Measurements from ENCODE around the gene IGF2BP2.
"Not testable (repeated sequence)": the region's sequence is repeated elsewhere in the genome, so short reads cannot be mapped to it uniquely, and the experiment has no call there.

IGF2BP2 gene

DNA sequence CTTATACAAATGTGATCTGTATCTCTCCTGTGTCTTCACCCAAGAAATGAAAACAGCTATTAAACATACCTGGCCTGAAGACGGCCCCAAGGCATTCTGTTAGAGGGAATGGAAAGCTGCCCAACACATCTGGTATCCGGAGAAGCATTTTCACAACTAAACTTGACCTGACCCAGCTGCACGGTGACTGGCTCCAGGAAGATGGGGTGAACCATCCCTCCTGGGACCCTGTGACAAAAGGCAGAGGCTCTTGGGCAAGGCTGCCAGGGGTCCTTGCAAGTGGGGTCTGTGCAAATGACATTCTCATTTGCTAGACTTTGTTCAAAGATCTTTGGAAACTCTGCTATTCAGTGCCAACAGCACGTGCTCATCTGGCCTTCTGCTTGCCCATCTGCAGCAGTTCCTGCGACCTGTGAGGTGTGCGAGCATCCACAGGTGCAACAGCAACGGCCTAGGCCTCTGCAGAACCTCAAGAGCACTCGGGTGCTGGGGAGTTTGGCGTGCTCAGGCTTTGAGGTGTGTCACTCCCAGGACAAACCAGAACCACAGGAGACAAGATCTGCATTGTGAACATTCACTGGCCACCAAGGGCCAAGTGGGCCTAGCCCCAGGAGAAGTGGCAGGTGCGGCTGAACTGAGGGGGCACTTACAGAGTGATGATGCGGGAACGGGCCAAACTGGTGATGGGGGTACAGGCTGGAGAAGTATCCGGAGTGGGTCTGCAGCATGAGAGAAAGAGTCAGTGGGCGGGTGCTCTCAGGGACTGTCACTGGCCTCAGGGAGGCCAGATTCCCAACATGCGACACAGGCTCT lies 166.9 kb downstream of the IGF2BP2 start:
- DNase-seq, result no peak

DNA sequence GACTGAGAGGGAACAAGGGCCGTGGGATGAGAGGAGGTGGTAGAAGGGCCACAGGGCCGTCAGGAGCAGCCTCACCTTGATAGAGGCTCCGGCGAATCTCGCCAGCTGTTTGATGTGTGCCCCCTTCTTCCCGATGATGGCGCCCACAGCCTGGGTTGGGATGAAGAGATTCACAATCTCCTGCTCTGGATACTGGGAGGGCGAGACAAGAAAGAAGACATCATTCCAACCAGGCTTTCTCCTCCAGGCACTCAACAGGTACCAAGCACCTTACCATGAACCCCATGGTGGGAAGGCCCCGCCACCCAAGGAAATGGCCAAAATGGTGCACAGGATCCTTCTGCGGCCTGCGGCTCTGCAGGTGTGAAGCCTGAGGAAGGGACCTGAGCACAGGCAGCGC lies 167.6 kb downstream of the IGF2BP2 start:
- no peak for DNase-seq

DNA sequence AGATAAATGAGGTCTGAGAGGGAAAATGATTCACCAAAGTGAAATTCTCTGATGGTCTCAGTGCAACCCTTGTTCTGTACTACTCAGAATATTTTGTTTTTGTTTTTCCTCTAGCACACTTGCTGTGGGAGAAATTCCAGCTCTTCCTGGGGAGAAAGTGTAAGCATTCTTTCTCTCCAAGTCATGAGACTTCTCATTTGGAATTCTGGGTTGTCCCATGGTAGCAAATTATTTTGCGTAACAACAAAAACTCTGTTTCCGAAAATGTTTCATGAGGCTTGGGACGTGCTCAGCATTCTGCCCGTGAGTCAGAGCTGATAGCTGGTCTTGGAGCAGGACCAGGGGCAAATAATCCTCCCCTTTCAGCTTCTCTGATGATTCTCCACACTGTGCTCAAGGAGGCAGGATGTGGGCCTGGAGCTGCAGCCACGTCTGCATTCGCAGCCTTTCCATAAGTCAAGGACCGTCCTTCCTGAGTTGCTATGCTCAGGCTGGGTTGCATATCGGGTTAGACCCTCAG lies 168.5 kb downstream of the IGF2BP2 start:
- no peak for DNase-seq

DNA sequence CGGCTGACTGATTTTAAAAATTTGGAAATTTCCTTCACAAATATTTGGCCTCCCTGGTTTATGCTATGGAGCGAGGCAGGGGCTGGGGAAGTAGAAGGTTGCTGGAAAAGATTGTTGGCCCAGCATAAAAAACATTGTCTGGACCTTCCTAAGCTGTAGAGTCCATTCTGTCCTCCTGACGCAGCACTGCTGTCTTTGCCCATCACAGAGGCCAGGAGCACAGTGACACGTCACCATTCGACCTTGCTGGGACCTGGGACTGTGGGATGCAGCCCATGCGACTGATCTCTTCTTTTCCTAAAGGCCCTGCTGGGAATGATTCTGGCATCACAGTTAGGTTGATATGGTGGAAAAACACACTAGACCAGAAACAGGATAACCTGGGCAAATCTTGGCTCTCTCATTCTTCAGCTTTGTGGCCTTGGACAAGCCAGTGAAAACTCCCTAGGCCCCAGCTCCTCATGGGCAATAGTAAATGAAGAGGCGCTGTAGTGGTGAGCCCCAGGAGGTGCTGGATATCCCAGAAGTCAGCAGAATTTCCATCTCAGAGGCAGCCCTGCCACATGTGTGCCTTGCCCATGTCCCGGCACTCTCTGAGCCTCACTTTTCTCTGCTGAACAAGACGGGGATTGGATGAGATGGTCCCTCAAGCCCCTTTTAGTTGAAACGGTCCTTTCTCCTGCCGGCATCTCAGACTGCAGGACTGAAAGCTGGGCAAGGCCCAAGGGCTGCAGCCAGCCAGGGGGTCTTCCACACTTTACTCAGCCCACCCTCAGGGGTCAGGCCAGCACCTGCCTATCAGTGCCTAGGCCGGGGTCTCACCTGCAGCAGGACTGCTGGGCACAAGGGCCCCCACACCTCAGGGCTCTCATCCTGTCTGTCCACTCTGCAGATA lies 169.2 kb downstream of the IGF2BP2 start:
- no peak for DNase-seq

DNA sequence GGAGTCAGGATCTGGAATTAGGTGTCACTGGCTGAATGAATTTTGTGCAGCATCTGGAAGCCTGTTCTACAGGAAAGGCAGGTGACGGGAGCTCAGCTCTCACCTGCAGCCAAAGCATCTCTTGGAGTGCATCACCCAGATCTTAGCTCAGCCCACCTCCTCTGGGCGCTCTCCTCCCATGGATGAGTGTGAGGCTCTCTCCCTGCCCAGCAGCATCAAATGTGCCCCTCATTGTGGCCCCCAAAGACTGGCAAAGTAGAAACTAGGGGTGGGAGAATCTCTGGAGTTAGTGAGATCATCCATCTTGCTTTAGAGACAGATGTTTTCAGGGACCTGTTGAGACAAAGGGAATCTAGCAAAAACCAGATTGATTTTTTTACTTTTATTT lies 170.1 kb downstream of the IGF2BP2 start:
- no peak for DNase-seq

DNA sequence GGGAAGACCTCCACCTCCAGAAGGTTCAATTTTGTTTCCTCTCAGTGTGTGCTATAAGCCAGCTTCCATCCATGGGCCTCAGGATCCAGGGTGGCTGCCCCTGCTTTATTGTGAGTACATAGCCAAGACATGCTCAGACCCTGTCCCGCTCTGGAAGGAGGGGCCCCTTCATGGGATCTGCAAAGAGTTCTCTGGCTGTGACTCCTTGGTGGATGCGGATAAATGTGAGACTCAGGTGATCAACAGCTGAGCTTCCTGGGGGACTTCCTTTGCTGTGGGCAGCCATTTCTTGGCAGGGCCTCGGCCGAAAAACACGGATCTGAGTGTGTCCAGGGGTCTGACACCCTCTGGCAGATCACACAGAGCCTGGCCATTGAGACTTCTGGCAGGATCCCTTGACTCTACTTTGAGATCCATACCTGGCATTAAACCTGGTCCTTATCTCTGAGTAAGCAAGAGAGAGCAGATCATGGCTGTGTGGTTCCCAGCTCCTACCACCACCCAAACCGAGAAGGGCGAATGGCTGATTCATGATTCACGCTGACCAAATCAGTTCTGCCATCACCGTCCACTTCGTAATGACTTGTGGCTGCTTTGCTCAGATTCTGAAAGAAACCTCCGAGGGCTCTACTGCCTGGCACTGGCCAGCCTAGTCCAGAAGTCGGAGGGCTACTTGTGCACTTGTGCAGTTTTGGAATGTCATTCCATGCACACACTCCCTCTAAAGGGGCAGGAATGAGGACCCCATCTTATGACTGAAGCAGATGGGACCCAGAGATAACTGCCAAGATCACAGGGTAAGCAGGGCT lies 170.7 kb downstream of the IGF2BP2 start:
- no peak for DNase-seq

DNA sequence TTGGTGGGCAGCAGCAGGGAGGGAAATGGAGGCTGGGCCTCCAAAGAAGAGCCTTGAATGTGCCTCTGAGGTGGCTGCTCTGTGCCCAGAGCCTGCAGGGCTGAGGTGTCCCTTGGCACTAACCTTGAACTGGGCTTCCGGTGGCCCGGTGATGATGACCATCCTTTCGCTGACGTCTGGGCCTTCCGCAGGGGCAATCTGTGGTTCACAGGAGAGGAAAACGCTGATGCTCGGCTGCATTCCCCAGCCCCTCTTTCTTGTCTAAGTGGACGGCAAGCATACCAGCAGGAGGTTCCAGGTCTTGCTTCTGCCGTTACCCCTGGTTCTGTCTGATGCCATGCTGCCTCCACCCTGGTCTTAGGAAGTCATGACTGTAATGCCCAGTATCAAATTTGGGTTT lies 172.9 kb downstream of the IGF2BP2 start:
- DNase-seq, result no peak

DNA sequence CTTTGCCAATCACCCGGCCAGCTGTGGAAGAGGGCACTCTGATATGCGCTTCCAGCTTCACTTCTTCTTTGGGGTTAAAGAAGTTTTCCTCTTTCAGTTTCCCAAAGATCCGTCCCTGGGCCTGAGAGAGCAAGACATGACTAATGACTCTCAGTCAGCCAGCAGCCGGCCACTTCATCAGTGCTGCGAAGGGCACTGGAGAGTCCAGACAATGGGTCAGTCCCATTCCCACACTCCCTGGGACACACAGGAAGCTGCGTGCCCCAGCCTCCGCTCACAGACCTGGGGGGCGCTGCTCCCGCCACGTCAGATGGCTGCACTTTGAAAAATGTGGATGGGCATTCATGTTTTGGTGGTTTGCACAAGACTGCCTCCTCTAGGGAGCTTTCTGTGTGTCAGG lies 175.4 kb downstream of the IGF2BP2 start:
- no peak for DNase-seq

DNA sequence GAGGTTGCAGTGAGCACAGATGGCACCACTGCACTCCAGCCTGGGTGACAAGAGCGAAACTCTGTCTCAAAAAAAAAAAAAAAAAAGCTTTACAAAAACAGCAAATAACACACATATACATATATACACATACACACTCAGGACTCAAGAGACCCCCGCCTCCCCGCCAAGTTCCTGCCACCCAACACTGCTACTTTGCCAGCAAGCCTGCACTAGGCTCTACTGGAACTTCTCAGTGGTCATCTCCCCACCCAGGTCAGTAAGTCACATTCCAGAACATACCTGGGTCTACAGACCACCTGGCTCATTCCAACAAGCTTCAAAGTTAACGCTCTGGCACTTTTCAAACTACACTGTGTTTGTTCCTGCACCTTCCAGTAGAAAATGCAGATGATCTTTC lies 176.4 kb downstream of the IGF2BP2 start:
- no peak for DNase-seq

DNA sequence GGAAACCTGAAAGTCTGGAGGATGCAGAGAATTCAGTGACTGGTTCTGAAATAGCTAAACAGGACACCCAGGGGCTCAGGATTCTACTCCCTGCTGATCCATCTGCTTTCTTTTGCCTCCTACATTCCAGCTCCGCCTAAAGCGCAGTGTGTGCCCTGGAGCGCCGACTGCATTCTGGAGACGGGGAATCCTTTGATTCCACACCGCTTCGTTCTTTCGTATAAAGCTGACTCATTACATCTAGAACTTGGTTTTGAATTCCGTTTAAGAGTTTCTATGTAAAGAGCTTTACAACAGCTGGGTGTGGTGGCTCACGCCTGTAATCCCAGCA lies 177.0 kb downstream of the IGF2BP2 start:
- DNase-seq, result no peak

DNA sequence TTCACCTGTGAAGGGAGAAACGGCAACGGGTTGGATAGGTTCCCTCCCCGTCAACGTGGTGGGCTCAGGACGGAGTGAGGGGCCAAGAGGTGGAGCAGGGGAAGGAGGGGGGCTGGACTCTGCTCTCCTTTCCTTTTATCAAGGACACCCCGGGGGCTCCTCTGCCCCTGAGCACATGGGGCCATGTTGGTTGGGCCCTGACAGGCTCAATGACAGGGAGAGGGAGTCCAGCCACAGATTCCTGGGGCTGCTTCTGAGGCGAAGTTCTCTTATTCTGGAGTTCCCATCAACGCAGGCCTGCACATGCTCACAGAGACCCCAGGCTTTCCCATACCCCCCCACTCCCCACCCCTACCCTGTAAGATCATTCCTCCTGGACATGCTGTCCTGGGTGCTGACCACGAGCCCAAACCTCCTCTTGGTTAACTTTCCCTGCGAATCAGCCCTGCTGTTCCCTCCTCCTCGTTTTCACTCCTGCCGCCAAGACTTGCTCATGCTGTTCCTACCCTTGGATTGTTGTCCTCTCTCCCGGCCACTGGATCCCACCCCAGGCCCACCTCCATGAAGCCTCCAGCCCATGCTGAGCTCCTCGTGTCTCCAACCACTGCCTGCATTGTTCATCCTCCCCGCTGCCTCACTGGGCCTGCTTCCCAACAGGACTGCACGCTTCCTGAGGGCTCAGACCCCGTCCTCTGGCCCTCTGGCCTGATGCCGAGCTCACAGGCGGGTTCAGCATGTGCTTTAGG lies 177.5 kb downstream of the IGF2BP2 start:
- no peak for DNase-seq

DNA sequence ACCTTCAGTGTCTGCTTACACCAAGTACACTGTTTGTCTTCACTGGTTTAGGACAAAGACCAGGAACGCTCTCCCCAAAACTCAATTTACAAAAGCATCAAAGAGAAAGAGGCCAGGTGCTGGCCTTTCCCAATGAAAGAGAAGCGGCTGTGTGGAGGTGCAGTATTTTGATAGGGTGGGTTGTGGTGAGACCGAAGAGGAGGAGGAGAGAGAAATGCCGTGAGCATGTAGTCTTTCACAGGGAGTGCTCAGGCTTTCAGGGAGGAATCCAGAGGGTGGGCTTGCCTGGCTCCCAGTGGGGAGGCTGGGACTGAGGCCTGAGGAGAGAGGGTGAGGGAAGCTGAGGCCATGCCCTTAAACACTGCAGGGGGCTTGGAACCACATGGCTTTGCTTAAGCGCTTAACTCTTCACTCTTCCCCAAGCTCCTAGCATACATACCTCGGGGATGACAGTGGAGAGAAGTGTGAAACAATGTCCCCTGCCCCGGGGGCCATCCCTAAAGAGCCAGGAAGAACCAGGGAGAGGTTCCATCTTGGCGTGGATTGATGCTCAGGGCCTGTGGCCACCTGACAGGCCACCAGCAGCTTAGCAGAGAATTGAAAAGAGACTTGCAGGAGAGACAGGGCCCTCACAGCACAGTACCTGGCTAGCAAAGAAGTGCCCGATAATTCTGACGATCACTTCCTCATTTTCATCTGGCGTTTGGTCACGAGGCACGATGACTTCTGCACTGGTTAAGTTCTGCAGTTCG lies 178.3 kb downstream of the IGF2BP2 start:
- DNase-seq, result no peak

DNA sequence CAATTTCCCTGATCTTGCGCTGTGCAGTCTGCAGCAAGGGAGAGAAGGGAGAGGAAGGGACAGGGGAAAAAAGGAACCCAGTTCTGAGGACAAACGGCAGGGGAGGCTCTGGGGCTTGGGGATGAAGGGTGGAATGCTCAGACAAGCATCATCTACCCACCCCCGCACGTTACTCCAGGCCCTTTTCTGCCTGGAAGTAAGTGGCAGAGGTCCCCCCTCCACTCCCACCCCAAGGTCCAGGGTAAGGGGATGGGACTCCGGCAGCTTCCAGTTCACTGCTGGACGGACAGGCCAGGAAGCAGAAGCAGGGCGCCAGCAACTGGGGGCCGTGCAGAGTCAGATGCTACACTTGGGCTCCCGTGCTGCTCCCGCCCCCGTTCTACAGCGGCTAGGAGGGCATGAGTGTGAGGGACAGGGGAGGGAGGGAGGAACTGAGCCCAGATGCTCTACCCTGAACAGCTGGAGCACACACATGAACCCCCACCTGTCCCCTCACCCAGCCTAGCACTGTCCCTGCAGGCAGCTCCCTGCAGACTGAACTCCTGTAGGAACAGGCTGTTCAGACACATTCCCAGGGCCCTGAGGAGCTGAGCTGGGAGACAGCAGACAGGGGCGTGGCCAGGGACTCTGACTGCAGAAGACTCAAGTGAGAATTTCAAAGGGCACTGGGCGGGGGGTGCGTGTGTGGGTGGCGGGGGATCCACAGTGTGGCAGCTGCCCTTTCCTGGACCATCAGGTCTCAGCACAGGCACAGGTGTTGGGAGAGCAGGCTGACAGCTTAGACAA lies 179.1 kb downstream of the IGF2BP2 start:
- DNase-seq, result no peak

DNA sequence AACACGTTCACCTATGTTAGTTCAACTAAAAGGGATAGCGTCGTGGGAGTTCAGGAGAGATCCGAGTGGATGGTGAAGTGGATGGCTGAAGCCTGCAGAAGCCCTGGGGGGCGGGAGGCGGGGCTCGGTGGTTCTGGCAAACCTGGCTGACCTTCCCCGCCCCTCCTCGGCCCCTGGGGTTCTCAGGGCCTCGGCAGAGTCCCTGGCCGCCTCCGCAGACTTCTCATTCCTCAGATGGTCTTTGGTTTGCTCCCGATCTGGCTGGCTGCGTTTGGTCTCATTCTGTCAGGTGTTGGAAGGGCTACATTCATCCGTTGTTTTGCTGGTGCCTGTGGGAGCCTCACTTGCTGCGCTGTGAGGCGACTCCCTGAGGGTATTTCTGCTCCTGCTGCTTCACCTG lies 179.7 kb downstream of the IGF2BP2 start:
- DNase-seq, result not testable (repeated sequence)

DNA sequence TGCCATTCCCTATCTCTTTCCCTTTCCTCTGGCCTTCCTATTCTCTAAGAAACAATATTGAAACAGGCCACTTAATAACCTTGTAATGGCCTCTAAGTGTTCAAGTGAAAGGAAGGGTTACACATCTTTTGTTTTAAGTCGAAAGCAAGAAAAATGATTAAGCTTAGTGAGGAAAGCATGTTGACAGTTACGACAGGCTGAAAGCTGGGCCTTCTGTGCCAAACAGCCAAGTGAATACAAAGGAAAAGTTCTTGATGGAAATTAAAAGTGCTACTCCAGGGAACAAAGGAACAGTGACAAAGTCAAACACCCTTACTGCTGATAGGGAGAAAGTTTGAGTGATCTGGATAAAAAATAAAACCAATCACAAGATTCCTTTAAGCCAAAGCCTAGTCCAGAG lies 184.5 kb downstream of the IGF2BP2 start:
- no peak for DNase-seq

DNA sequence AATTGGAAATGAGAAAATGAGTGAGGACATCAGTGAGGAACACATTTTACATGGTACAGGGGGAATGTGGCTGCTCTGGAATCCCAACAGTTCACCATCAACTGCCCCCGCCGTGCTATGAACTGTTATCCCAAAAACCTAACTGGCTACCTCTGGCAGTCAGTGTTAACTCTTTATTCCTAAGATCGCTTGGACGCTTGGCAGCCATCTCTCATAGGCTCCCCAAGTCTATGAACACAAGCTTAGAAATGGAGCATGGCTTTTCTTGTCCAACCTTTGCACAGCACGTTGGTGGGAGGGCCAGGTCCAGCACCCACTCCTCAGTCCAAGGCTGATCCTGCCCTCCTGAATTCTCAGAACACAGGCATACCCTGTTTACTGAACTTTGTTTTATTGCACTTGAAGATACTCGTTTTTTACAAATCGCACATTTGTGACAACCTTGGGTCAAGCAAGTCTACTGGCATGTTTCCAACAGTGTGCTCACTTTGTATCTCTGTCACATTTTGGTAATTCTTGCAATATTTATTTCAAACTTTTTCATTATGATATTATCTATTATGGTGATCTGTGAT lies 185.1 kb downstream of the IGF2BP2 start:
- no peak for DNase-seq

DNA sequence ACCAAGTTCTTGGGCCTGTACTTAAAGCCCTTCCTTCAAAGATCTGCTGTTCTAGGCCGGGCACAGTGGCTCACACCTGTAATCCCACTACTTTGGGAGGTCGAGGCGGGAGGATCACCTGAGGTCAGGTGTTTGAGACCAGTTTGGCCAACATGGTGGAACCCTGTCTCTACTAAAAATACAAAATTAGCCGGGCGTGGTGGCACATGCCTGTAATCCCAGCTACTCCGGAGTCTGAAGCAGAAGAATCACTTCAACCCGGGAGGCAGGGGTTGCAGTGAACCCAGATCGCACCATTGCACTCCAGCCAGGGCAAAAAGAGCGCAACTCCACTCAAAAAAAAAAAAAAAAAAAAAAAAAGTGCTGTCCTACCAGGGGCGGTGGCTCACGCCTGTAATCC lies 186.2 kb downstream of the IGF2BP2 start:
- DNase-seq, result not testable (repeated sequence)

DNA sequence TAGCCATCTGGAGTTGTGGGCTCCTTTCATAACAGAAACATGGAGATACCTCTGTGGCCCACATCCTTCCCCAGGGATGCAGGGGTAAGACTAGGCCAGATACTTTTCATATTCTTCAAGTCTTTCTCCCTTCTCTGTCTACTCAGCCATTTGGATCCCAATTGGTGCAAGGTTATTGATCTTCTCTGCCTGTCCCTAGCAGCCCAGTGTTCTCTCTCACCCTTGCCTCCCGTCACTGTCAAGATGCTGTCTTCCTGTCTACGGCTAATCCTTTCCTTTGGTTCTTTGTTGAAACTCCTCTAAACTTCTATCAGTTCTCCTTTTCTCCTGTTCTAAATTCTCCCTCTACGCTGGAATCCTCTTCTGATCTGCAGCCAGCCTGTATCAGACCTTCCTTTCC lies 187.5 kb downstream of the IGF2BP2 start:
- no peak for DNase-seq

DNA sequence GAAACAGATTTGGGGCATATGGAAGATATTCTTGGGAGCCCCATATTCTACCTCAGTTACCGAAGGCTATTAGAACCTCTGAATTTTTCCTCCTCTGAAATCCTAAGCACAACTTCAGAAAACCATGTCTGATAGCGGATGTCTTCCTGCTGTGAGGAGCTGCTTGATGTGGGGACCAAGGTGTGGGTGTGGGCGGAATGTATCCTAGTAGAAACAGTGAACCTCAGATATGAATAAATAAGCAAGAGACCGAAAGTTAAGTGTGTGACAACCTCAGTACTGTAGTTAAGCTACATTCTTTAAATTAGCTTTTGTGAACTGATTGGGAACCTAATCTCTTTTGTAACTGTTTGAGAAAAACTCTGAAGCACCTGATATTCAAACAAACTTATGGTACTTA lies 191.8 kb downstream of the IGF2BP2 start:
- peak in 1 of 2 donors; percentile 5 for DNase-seq

DNA sequence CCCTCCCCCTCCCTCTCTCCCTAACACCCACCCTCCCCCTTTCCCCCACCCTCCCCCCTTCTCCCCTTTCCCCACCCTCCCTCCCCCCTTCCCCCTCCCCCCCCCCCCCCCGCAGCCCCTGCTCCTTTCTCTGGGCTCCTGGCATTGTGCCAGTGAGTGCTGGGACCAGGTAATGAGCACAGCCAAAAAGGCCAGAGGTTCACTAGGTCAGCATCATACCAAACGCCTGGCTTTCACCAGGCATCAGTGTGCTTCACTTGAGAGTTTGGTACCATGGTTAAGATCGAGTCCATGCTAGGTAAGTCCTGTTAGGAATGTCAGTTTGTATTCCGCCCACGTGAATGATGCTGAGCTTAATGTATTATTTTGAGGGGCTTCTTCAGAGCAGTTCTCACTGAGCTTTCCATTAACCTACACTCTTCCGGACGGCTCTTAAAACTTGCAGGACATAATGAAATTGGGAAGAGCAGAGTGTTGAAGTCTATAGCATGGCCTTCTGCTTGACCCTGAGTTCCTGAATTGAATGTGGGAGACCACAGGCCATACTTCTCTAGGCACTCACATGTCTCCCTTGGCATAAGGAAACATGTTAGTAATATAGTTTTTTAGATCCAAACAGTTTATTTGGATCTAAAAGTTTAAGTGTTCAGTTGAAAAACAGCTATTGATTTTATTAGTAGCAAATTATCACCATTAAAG lies 193.2 kb downstream of the IGF2BP2 start:
- no peak for DNase-seq
